Frontal cortex (tissue), 4 donors: ENCODE measurements around the gene CLCN7. TPM values are rescaled to one million over a fixed set of nuclear protein-coding genes. Genes with fewer than 3 reads are reported as not detected.
"Not testable (repeated sequence)": the region's sequence is repeated elsewhere in the genome, so short reads cannot be mapped to it uniquely, and the experiment has no call there.

Experiments
- DNase-seq, 2 donors: peaks; one replicate each; pipeline ENCODE4 v3.0.0; 2012; ENCODE audit warnings: low spot score in 2 of 2
- FAIRE-seq: peaks from 2 replicates; lab custom pipeline; 2012; peaks lifted over from hg19 to GRCh38; lab: Jason Lieb, UNC
- total RNA-seq: library from RNA; depleted of rRNA; stranded (reverse); fragments of >200 nt; gene quantifications from one replicate; pipeline ENCODE4 v1.2.3, GENCODE V29; 2014
- donor health status: control.
- donor health status: control.
- donor health status: control.

CLCN7 gene
- total RNA-seq, 1 donor from 2014 or later, result 29.3 TPM

DNA sequence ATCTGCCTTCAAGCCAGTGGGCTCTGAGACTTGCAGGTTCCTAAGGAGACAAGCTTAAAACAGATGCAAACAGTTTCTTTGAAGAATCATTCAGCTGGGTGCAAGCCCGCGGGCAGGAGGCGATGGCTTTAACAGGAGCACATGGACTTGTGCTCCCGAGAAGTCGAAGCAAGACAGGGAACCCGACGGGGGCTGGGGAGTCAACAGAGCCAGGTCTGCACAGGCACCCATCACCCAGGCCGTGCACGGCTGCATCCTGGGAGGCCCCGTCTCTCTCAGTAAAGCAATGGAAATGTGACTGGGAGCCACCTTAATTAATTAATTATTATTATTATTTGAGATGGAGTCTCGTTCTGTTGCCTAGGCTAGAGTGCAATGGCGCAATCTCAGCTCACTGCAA is 14.2 kb upstream of the CLCN7 start:
- no peak for DNase-seq
- FAIRE-seq, result no peak

GRCh38 chr16:1488619-1489018 is 13.8 kb upstream of the CLCN7 start, which contains the start of gene PTX4:
Gene PTX4 (minus strand): TSS chr16:1488944. CDS start chr16:1488909, 35 bp downstream.
- DNase-seq, result no peak
- FAIRE-seq, result no peak

- FAIRE-seq, result no peak
Measured at GRCh38 chr16:1488054-1488601, 13.3 kb upstream of the CLCN7 start.

DNA sequence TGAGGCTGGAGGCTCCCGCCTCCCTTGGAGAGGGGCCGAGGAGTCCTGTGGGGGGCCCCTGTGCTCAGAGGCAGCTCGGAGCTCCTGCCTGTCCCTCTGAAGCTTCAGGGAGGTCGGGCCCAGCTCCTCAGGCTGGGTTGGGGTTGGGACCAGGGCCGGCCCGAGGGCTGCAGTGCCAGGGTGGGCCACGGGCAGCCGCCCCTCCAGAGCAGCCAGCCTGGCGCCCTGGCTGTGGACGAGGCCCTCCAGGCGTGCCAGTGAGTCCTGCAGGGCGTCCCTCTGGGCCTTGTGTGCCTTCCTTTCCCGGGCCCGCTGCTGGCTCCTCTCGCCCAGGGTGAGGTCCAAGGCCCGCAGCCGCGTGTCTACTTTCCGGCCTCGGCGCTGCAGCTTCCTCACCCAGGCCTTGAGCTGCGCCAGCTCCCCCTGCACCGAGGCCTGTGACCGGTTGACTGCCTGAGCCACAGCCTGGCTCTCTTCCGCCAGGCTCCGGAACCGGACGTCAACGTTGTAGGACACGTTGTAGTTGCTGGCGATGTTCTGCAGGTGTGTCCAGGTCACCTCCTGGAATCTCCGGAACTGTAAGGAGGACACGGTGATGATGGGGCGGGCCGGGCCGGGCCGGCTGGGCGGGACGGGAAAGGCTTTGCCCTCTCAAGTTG is 12.7 kb upstream of the CLCN7 start:
- FAIRE-seq (no peak), DNase-seq (no peak)

More at GRCh38 chr16:1488054-1488601, 13.3 kb upstream of the CLCN7 start:
- DNase-seq, result no peak

GRCh38 chr16:1486551-1487390 is 11.9 kb upstream of the CLCN7 start:
- DNase-seq, result no peak
- no peak for FAIRE-seq

- no peak for FAIRE-seq
- DNase-seq, result no peak
Measured at GRCh38 chr16:1485847-1486496, 11.1 kb upstream of the CLCN7 start.

GRCh38 chr16:1481906-1482835 is 7.3 kb upstream of the CLCN7 start:
- no peak for DNase-seq
- no peak for FAIRE-seq

GRCh38 chr16:1478937-1479336 is 4.1 kb upstream of the CLCN7 start:
- FAIRE-seq, DNase-seq: not testable (repeated sequence)

GRCh38 chr16:1477033-1477432 is 2.2 kb upstream of the CLCN7 start:
- FAIRE-seq (no peak), DNase-seq (no peak)

DNA sequence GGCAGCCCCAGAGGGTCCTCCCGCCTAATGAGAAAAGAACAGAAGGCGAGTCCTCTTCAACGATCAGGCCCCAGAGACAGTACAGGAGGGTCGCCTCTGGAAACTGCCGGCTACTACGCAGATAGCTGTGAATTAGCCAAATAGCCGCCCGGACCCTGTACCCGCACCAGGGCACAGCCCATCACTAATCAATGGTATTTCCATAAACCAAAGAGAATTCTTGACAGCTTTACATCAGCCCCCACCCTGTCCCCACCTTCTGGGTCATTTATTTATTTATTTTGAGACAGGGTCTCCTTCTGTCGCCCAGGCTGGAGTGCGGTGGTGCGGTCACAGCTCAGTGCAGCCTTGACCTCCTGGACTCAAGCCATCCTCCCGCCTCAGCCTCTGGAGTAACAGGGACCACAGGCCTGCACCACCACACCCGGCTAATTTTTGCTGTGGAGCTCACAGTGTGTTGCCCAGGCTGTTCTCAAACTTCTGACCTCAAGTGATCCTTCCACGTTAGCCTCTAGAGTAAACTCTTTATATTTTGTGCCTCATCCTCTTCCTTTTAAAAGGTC is 805 bp upstream of the CLCN7 start:
- DNase-seq (no peak), FAIRE-seq (no peak)

- FAIRE-seq, result no peak
- DNase-seq, result no peak
Measured at GRCh38 chr16:1474082-1474795, 589 bp downstream of the CLCN7 start.

GRCh38 chr16:1472974-1473373 is 1.9 kb downstream of the CLCN7 start:
- FAIRE-seq, result no peak

GRCh38 chr16:1471569-1472194 is 3.1 kb downstream of the CLCN7 start:
- no peak for DNase-seq
- FAIRE-seq, result no peak

More at GRCh38 chr16:1472974-1473373, 1.9 kb downstream of the CLCN7 start:
- no peak for DNase-seq

GRCh38 chr16:1470481-1471251 is 4.2 kb downstream of the CLCN7 start:
- DNase-seq (no peak), FAIRE-seq (no peak)

DNA sequence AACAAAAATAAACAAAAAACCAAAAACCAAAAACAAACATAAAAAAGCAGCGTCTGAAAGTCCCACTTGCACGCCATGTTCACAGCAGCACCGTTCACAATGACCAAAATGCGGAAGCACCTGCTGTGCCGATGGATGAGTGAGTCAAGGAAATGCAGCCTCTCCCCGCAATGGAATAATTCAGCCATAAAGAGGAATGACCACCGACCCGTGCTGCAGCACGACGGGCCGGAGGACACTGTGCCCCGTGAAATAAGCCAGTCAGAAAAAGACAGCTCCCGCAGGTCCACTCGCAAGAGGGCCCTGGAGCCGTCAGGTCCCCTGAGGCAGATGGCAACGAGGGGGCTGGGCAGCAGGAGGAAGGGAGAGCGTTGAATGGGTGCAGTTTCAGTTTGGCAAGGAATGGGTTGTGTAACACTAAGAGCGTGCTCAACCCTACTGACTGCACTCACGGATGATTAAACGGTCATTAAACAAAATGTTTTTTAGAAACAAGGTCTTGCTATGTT is 5.1 kb downstream of the CLCN7 start:
- FAIRE-seq (no peak), DNase-seq (no peak)

- not testable (repeated sequence) for DNase-seq, FAIRE-seq
Measured at GRCh38 chr16:1469141-1469540, 5.7 kb downstream of the CLCN7 start.

DNA sequence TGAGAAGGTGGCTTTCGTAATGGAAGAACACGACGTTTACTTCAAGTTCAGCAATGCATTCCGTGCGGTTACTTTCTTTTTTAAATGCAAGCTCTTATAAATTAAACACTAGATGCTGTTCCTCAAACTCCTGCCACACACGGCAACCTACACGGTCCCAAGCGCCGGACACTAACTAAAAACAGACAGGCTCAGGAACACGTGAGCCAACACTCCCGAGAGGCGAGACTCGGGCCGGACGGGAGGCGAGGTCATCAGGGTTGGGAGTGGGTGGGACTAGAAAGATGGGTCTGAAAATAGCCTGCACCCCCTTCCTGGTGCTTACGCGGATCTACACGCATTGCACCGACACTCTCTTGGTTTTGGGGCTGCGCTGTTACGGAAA is 6.4 kb downstream of the CLCN7 start:
- no peak for FAIRE-seq
- no peak for DNase-seq
